Measurements from ENCODE around the gene SPIRE2.

The SPIRE2 gene

GRCh38 chr16:89841275-89841674, 13.0 kb downstream of the SPIRE2 start:
- peak; percentile 12 for DNase-seq (ENCODE audit: low read depth)

DNA sequence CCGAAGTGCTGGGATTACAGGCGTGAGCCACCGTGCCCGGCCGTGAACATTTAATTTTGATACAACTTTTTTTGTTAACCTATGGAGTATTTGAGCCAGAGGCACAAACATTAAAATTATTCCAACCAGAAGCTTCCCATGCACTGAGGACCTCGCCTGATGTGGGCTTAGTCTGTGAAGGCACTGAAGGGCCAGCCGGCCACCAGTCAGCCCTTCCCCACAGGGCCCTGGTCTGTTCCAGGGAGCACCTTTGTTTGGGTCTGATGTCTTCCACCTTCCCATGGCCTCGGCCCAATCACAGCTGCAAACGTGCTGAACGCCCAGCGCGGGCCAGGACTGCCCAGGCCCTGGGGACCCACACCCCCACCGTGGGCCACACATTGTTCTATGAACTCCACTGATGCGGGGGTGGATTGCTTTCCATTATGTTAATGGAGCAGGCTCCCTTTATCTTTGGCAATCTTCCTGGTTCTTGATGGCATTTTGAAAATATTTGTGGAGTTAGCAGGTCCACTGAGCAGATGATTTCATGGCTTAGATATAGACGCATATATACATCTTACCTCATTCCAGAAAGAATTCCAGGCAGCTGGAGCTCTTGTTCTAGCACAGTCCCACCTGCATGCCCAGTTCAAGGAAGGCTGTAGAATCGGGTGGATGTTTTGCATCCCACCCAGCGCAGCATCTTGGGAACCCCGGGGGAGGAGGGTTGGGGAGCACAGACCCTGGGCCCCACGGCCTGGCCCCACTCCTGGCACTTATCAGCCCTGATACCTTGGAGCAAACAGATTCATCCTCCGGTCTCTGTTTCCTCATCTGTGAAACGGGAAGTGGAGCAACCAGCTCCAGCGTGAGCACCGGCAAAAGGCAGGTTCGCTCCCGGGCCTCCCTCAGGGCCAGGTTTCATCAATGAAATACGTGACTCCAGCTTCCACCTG, 14.5 kb downstream of the SPIRE2 start:
- DNase-seq (ENCODE audit: low read depth), result no peak

GRCh38 chr16:89843409-89844350, 15.4 kb downstream of the SPIRE2 start:
- no peak for DNase-seq (ENCODE audit: low read depth)

- no peak for DNase-seq (ENCODE audit: low read depth)
Observed at GRCh38 chr16:89844739-89845339, 16.6 kb downstream of the SPIRE2 start.

GRCh38 chr16:89845417-89845816, 17.1 kb downstream of the SPIRE2 start:
- no peak for DNase-seq (ENCODE audit: low read depth)

DNA sequence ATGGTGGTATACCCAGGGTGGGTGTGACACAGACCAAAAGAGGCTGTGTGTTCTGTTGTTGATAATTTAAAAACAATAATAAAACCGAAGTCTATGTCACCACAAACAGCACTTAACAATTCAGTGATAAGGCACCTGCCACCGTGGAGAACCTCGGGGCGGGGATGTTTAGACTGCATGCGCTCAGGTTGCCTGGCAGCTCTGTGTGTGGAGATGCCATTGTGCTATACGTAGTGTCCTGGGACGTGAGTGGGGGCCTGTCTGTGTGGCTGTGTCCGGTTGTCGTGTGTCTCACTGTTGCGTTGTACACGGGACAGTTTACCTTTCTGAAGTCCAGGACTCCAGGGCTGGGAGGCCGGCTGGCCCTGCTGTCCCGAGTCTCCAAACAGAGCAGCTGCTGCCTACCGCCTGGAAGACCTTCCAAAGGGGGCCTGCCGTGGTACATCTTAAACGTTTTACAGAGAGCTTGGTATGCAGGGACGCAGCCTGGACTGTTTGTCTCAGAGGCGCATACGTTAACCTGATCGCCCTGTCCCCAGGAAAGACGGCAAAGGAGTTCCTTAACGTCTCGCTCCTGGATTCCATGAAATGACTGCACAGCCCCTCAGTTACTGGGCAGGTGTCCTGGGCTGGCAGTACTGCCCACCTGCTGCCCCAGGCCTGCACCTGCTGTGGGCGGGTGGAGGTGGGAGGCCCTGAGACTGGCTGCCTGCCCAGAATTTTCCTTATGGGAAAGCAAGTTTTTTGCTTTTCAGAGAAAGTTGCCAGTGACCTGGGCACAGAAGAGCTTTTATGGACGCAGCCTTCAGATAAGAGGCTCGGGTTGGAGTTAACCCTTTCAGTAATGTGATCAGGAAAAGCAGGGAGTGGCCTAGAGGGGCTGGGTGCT, 19.0 kb downstream of the SPIRE2 start:
- no peak for DNase-seq (ENCODE audit: low read depth)

DNA sequence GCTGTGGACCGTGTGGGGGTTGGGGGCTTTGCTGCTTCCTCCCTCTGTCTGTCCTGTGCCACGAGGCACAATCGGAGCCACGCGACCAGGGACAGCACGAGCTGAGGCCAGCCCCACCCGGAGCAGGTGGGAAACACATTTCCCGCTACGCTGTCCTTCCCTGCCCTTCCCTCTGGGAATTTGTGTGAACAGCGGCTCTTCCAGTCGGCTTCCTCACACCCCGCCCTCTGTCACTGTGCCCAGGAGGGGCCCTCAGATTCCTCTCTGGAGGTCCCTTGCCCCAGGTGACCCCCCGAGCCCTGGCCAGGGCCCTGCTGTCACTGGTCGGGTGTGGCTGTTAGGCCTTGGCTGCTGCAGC, 19.6 kb downstream of the SPIRE2 start:
- DNase-seq (ENCODE audit: low read depth), result no peak

- DNase-seq (ENCODE audit: low read depth), result no peak
Observed at GRCh38 chr16:89848974-89849373, 20.7 kb downstream of the SPIRE2 start.

DNA sequence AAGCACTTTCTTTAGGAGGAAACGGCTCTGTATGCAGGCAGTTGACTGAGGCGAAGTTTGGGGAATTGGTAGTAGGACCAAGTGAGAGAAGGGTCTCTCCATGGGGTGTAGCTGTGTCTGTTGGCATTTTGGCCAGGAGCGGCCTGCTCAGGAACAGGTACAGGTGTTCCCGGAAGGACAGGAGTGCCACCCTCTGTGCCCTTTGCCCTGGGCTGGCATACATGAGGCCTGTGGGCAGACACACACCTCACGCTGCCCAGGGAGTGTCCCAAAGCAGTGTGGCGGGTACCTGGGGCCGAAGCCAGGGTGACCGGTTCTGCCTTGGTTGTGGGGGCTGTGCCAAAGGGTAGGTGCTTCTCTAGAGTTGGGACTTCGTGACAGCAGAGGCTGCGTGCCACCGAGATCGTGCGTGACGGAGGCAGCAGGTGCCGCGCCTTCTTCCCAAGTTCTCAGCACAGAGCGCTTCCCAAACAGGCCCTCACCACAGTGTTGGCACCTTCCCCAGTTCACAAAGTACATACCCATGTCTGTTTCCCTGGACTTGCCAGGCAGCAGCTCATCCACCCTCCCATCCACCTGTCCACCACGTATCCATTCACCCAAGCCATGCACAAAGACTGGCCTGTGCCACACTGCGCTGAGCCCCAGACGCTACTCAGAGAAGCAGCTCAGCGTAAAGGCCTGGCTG, 25.2 kb downstream of the SPIRE2 start:
- no peak for DNase-seq (ENCODE audit: low read depth)

GRCh38 chr16:89855301-89855945, 27.1 kb downstream of the SPIRE2 start:
- no peak for DNase-seq (ENCODE audit: low read depth)

DNA sequence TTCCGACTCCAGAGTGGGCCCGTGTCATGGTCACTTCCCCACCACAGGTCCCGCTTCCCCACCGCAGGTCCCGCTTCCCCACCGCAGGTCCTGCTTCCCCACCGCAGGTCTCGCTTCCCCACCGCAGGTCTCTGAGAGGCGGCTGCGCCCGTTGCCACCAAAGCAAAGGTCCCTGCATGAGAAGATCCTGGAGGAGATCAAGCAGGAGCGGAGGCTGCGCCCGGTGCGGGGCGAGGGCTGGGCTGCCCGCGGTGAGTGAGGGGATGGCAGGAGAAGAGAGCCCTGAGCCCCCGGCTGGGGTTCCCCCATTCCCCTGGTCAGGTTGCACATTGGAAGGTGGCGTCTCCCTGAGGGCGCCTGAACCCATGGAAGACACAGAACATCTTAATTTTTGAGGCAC, 27.7 kb downstream of the SPIRE2 start:
- DNase-seq (ENCODE audit: low read depth), result no peak

DNA sequence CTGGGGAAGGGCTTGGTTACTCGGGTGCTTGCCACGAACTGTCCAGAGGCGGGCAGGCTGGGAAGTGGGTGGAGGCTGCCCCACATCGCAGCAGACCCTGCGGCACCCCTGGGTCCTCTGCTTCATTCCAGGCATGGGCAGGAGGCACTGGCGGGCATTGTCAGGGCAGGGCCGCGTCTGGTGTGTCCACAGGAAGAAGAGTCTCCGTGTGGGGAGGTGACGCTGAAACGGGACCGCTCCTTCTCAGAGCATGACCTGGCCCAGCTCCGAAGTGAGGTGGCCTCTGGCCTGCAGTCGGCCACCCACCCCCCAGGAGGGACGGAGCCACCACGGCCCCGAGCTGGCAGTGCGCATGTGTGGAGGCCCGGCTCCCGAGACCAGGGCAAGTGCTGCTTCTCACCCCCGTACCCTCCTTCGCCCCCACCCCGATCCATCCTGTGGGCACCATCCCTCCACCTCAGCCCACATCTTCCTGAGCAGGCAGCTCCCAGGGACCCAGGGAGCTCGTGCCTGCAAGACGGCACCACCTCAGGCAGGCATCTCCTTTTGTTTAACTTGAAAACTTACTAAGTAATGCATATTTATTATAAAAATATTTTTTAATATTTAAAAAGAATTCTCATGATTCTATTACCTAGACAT, 30.8 kb downstream of the SPIRE2 start:
- no peak for DNase-seq (ENCODE audit: low read depth)

DNA sequence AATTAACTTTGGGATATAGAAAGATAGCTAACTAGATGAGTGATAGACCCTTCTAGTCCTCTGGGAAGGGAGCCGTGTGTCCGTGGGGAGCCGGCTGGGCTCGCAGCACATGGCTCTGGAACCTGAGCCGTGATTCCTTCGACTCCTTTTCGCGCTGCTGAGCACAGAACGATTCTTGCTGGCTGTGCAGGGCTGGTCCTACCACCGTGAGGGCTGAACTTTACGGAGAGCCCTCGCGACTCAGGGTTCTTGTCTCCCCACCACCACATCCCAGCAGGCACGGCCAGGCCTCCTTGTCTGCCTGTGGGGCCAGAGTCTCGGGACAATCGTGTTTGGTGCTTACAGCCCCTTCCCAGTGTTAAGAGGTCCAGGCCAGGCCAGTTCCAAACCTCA, 31.3 kb downstream of the SPIRE2 start:
- no peak for DNase-seq (ENCODE audit: low read depth)

- DNase-seq (ENCODE audit: low read depth), result peak; percentile 55
Observed at GRCh38 chr16:89860747-89861304, 32.6 kb downstream of the SPIRE2 start.

- no peak for DNase-seq (ENCODE audit: low read depth)
Observed at GRCh38 chr16:89861648-89862047, 33.4 kb downstream of the SPIRE2 start.

DNA sequence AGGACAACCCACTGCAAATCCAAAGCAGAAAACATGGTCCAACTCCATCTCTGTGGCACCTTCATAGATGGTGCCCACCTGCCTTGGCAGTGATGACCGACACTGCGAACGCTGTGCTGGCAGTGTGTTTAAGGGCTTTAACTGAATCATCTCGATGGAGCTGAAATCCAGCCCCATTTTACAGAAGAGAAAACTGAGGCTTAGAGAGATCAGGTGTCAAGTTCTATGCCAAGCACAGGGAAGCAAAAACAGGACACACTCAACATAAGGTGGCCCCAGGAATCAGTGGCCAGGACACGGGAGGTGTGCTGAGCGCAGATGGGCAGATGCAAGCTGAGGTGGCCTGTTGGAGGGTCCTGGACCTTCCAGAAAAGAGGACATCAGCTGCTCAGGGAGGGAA, 34.5 kb downstream of the SPIRE2 start:
- no peak for DNase-seq (ENCODE audit: low read depth)

DNA sequence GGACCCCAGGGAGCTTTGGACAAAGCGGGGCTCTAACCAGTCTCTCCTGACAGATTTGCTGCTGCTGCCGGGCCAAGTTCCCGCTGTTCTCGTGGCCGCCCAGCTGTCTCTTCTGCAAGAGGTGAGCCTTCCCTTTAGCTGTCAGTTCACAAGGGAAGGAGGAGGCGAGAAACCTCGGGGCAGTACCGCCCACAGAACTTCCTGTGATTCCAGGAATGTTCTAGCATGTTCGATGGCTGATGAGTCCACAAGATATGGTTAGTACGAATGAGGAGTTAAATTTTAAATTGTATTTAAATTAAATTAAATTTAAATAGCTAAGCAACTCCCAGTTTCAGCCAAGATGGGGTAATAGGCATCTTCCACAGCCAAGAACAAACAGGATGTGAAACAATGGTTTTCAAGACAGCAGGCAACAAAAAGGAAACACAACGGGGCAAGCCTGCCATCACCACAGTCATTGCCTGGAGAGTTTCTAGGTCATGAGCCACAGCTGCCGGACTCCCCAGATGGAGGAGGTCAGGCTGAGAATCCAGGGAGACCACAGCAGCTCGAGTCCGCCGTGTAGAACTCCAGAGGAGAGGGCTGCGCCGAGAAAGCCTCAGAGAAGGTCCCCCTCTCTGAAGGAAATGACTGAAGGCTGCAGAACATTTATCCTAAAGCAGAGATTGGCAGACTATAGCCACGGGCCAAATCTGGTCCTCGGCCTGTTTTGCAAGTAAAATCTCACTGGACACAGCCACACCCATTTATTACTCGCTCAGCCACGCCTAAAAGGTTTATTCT, 35.7 kb downstream of the SPIRE2 start:
- DNase-seq (ENCODE audit: low read depth), result no peak

DNA sequence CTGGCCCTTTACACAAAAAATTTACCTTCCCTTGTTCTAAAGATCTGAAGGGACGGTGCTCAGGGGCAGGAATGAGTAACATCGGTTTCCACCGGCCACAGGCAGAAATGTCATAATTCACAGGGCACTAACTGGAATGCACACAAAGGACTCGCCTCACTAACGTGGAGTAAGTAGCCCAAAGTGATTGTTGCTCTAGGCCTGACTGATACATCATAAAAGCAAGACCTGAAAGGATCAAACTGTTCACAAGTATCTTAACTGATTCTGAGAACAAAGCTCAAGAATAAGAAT, 36.2 kb downstream of the SPIRE2 start:
- no peak for DNase-seq (ENCODE audit: low read depth)

DNA sequence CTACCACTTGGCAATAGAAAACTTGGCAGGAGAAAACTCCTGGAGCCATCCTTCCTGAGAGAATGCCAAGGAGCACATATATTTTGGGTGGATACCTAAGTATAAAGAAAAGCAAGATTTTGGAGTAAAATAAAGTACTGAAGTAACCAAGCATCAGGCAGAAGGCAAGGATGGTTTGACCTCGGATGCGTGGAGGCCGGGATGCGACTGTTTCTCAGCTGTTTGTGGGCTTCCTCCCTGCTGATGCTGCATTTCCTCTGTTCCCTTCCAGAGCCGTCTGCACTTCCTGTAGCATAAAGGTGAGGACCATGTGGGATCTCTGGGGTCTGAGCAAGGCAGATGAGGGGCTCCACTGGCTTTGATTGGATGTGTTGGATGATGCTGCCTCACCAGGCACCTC, 39.6 kb downstream of the SPIRE2 start:
- no peak for DNase-seq (ENCODE audit: low read depth)
